Kidney (tissue), 14 donors: ENCODE data around the gene SLC9A8. TPM values are rescaled to one million over a fixed set of nuclear protein-coding genes. Genes with fewer than 3 reads are reported as not detected.
"Not testable (repeated sequence)": the region's sequence is repeated elsewhere in the genome, so short reads cannot be mapped to it uniquely, and the experiment has no call there.

Source experiments
- DNase-seq, 5 donors: peaks; one replicate each; pipeline ENCODE4 v3.0.0-alpha.2; 2013 to 2020
- FAIRE-seq: peaks from 2 replicates; lab custom pipeline; 2012; peaks lifted over from hg19 to GRCh38; lab: Jason Lieb, UNC
- H3K27ac ChIP-seq, 2 donors: one replicate each; pipeline ENCODE4 v1.7.0; 2013; ENCODE audit warnings: low read depth in 2 of 2, low read length in 2 of 2, inconsistent platforms in 1 of 2
- H3K27me3 ChIP-seq: one replicate; pipeline ENCODE4 v1.7.1; 2013; ENCODE audit warnings: low read length, inconsistent platforms; ENCODE audit not compliant: control insufficient read depth, insufficient read depth
- H3K36me3 ChIP-seq, 3 donors: one replicate each; pipeline versions ENCODE4 v1.7.0 to v1.7.1; 2013; ENCODE audit warnings: low read length in 3 of 3, control low read depth in 1 of 3, inconsistent platforms in 1 of 3; ENCODE audit not compliant: insufficient read depth in 3 of 3, control insufficient read depth in 2 of 3
- H3K4me1 ChIP-seq, 3 donors: one replicate each; pipeline versions ENCODE4 v1.7.0 to v1.7.1; 2013; ENCODE audit warnings: low read length in 3 of 3, inconsistent platforms in 1 of 3, low read depth in 1 of 3; ENCODE audit not compliant: control insufficient read depth in 2 of 3, insufficient read depth in 2 of 3
- H3K4me3 ChIP-seq, 3 donors: one replicate each; pipeline versions ENCODE4 v1.7.0 to v1.8.1; 2013; ENCODE audit warnings: low read length in 3 of 3, control low read depth in 1 of 3, inconsistent platforms in 1 of 3
- H3K9ac ChIP-seq, 3 donors: one replicate each; pipeline versions ENCODE4 v1.7.0 to v1.7.1; 2013; ENCODE audit warnings: low read length in 3 of 3, control low read depth in 1 of 3, inconsistent platforms in 1 of 3
- H3K9me3 ChIP-seq, 3 donors: one replicate each; pipeline versions ENCODE4 v1.7.0 to v1.7.1; 2013; ENCODE audit warnings: low read length in 3 of 3, control low read depth in 1 of 3, inconsistent platforms in 1 of 3; ENCODE audit not compliant: control insufficient read depth in 2 of 3, insufficient read depth in 1 of 3
- CTCF ChIP-seq: IDR thresholded peaks from 3 replicates; pipeline ENCODE4 v1.5.1; 2012; ENCODE audit warnings: mild to moderate bottlenecking, moderate library complexity, borderline replicate concordance; ENCODE audit not compliant: insufficient read depth; ENCODE audit errors: extremely low read depth
- intact Hi-C: fragments of 100-400 bp; cut with DNase I; formaldehyde crosslinking; loops from one replicate; pipeline ENCODE4 v1.11.1; 2022
- polyA plus RNA-seq: library from polyadenylated mRNA; stranded (reverse); fragments of 350-450 nt; fragmentation: Illumina TruSeq; extraction: RNeasy Lipid Tissue Mini Kit (QIAGEN cat#74804); gene quantifications from one replicate; pipeline ENCODE4 v1.2.3, GENCODE V29; 2014; ENCODE audit warnings: low read depth, low replicate concordance; ENCODE audit not compliant: insufficient read depth
- total RNA-seq: library from RNA; stranded (reverse); fragmentation: NEBNext Ultra II Directional; extraction: Animal tissue kit (Norgen Biotek cat#: 25700); gene quantifications from one replicate; pipeline ENCODE4 v1.2.1, GENCODE V29; 2021
- donor health status: control.
- donor health status: control.
- donor health status: control.
- donor health status: control.
- donor health status: control.
- donor health status: DM: yes; HTN: yes; CAD: no.
- donor health status: Normal renal cell carcinoma (clear cell type).

Gene SLC9A8
- total and polyA plus RNA-seq, 2 donors from 2014 or later: 4.5 to 22.4 TPM

- intact Hi-C loops: no loop called here
- FAIRE-seq (no peak), DNase-seq (no peak)
- H3K9ac ChIP-seq: no peak overlapping the region
- no peak overlapping the region for H3K4me3 ChIP-seq
- peak overlapping the region; percentile 45 to 78 for H3K27ac ChIP-seq
- no peaks in the 10 kb centered on the region for H3K27me3 ChIP-seq
- TF ChIP-seq CTCF: no peak
- H3K4me1 ChIP-seq: peaks cover 5 to 10% (median 5%) of the 10 kb centered on the region in 3 donors
- no peaks in the 10 kb centered on the region for H3K9me3 ChIP-seq
- no peaks in the 10 kb centered on the region for H3K36me3 ChIP-seq
Measured at GRCh38 chr20:49769048-49769581, 43.5 kb upstream of the SLC9A8 start.

- Histone ChIP-seq H3K4me3 (no peak overlapping the region), H3K4me1 (peaks cover 5 to 10% (median 5%) of the 10 kb centered on the region in 3 donors), H3K9ac (no peak overlapping the region), H3K36me3 (no peaks in the 10 kb centered on the region), H3K27me3 (no peaks in the 10 kb centered on the region), H3K27ac (no peak overlapping the region), H3K9me3 (no peaks in the 10 kb centered on the region)
- intact Hi-C loops: no loop called here
- no peak for TF ChIP-seq CTCF
- DNase-seq (no peak), FAIRE-seq (no peak)
Measured at GRCh38 chr20:49770634-49771033, 42.0 kb upstream of the SLC9A8 start.

- H3K9ac ChIP-seq, FAIRE-seq, DNase-seq, H3K9me3 ChIP-seq, intact Hi-C loops, H3K27ac ChIP-seq, H3K4me3 ChIP-seq, H3K4me1 ChIP-seq, H3K36me3 ChIP-seq, H3K27me3 ChIP-seq: not testable (repeated sequence)
Measured at GRCh38 chr20:49774213-49774612, 38.4 kb upstream of the SLC9A8 start.

GRCh38 chr20:49775229-49775693 is 37.4 kb upstream of the SLC9A8 start:
- Histone ChIP-seq H3K4me1 (peaks cover 0 to 4% (median 0%) of the 10 kb centered on the region in 3 donors), H3K27me3 (no peaks in the 10 kb centered on the region), H3K9ac (no peak overlapping the region), H3K9me3 (no peaks in the 10 kb centered on the region), H3K27ac (peak overlapping the region in 1 of 2 donors; percentile 18), H3K4me3 (no peak overlapping the region), H3K36me3 (no peaks in the 10 kb centered on the region)
- FAIRE-seq (no peak), DNase-seq (peak; percentile 58 to 89 (median 77))
- no peak for TF ChIP-seq CTCF
- intact Hi-C loops: no loop called here
